Nephron progenitor cell (in vitro differentiated cells): ENCODE measurements around the gene FNDC11.

Experiments used
- DNase-seq: peaks from one replicate; pipeline ENCODE4 v3.0.0; 2021
- H3K27ac Mint-ChIP-seq: 2 replicates; pipeline ENCODE4 v1.8.0; 2021; ENCODE audit warnings: mild to moderate bottlenecking, moderate library complexity, mixed read lengths
- H3K27me3 Mint-ChIP-seq: 2 replicates; pipeline ENCODE4 v1.8.0; 2021; ENCODE audit warnings: mild to moderate bottlenecking, low read depth, mixed read lengths; ENCODE audit not compliant: poor library complexity
- H3K36me3 Mint-ChIP-seq: 2 replicates; pipeline ENCODE4 v1.8.0; 2021; ENCODE audit warnings: low read depth, mixed read lengths
- H3K4me1 Mint-ChIP-seq: 2 replicates; pipeline ENCODE4 v1.8.0; 2021; ENCODE audit warnings: mixed read lengths
- H3K4me3 Mint-ChIP-seq: 2 replicates; pipeline ENCODE4 v1.8.0; 2021; ENCODE audit warnings: mild to moderate bottlenecking, moderate library complexity, mixed read lengths
- H3K9me3 Mint-ChIP-seq: 2 replicates; pipeline ENCODE4 v1.8.0; 2021; ENCODE audit warnings: mild to moderate bottlenecking, moderate library complexity, mixed read lengths
- TF ChIP-seq, protein P1 (sequence below): fragments of 200-600 bp; sonication (generic); IDR thresholded peaks from 2 replicates; pipeline ENCODE4 v1.5.0; 2021; ENCODE audit warnings: antibody characterized with exemption

Gene FNDC11

DNA sequence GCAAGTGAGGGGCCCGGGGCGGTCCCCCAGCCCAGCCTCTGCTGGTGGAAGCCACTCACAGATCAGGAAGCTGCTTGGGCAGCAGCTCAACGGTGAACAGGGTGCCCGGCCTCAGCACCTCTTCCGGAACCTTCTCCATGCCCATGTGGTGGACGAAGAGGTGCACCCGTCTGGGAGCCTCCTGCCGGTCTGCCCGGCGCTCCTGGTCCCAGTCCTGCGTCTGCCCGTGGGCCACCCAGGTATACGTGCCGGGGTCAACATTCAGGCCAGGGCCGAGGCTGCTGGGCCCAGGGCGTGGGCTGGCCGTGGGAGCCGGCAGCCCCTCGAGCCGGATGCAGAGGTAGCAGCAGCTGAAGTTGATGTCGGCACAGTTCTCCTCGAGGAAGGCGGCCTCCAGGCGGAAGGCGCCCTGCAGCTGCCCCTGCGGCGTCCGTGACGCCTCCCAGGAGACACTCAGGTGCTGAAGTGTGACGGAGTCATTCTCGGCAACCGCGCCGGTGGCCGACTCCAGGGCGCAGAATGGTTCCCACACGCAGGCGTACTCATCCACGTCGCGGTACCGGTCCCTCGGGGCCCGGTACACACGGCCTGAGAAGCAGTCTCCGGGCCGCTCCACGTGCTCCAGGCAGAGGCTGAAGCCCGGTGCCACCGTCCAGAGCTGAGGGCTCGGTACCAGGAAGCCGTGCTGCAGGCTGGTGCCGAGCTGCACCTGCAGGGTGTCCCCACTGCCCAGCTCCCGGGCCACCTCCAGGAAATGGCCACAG is 8.7 kb downstream of the FNDC11 start:
- H3K36me3 Mint-ChIP-seq, result peaks cover 5% of the 10 kb centered on the region
- no peak for DNase-seq
- no peaks in the 10 kb centered on the region for H3K9me3 Mint-ChIP-seq
- no peak overlapping the region for H3K27ac Mint-ChIP-seq
- TF ChIP-seq, protein P1, sequence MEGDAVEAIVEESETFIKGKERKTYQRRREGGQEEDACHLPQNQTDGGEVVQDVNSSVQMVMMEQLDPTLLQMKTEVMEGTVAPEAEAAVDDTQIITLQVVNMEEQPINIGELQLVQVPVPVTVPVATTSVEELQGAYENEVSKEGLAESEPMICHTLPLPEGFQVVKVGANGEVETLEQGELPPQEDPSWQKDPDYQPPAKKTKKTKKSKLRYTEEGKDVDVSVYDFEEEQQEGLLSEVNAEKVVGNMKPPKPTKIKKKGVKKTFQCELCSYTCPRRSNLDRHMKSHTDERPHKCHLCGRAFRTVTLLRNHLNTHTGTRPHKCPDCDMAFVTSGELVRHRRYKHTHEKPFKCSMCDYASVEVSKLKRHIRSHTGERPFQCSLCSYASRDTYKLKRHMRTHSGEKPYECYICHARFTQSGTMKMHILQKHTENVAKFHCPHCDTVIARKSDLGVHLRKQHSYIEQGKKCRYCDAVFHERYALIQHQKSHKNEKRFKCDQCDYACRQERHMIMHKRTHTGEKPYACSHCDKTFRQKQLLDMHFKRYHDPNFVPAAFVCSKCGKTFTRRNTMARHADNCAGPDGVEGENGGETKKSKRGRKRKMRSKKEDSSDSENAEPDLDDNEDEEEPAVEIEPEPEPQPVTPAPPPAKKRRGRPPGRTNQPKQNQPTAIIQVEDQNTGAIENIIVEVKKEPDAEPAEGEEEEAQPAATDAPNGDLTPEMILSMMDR, result no peak
- no peak overlapping the region for H3K4me3 Mint-ChIP-seq
- H3K4me1 Mint-ChIP-seq, result no peaks in the 10 kb centered on the region
- H3K27me3 Mint-ChIP-seq, result peaks cover 3% of the 10 kb centered on the region

DNA sequence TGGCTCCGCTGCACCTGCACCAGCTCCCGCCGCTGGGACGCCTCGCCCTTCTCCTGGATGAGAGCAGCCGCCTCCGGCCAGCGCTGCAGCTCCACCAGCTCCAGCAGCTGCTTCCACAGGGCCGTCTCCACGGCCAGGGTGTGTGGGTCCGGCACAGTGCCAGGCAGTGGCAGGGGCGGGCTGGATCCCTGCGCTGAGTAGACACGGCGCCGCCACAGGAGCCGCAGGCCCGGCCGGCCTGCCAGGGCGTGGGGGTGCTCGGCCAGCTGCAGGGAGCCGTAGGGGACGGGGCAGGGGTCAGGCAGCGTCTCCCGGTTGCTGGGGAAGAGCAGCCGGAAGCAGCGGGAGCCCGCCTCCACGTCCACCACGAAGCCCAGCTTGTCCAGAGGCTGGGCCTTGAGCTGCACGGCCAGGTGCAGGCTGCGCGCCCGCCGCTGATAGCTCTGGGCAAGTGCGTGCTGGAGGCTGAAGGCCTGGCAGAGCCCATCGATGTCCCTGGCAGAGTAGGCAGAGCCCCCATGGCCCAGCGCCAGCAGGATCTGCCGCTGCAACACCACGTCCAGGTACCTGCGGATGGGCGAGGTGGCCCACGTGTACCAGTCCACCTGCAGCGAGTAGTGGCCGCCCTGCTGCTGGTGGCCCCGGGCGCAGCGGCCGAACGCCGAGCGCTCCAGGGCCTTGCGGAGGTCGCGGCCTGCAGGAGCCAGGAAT is 9.4 kb downstream of the FNDC11 start:
- H3K9me3 Mint-ChIP-seq, result no peaks in the 10 kb centered on the region

DNA sequence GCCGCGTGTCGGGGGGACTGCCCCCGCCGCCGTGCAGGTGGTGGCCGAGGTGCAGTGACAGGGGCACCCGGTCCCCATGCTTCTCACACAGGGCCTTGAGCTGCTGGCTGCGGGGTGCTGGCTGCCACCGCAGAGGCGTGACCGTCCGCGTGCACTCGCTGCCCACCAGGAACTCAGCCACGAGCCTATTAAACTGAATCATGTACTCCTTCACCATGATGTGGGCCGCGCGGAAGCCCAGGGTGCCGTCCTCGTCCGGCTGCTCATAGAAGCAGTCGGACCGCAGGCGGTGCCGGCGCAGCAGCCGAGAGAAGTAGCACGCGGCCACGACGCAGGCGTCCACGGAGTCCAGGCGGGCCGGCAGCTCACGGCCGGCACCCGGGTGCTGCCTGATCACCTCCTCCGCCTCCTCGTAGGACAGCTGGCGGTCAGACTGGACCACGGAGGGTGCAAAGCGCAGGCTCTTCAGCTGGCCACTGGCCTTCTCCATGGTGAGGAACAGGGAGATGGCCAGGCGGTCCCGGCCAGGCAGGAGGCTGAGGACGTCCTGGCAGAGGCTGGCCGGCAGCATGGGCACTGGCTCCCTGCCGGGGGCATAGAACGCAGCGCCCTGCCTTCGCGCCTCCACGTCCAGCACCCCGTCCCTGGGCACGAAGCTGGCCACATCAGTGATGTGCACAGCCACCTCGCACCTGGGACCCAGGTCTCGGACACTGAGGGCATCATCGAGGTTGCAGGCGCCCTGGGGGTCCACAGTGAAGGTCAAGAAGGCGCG is 10.3 kb downstream of the FNDC11 start:
- Mint-ChIP-seq H3K9me3 (no peaks in the 10 kb centered on the region), H3K4me1 (no peaks in the 10 kb centered on the region), H3K36me3 (peaks cover 5% of the 10 kb centered on the region), H3K4me3 (no peak overlapping the region), H3K27me3 (peaks cover 3% of the 10 kb centered on the region), H3K27ac (no peak overlapping the region)
- TF ChIP-seq, protein P1, result no peak
- no peak for DNase-seq

More for the DNA sequence above, 9.4 kb downstream of the FNDC11 start:
- no peak for DNase-seq
- Mint-ChIP-seq H3K4me1 (no peaks in the 10 kb centered on the region), H3K36me3 (peaks cover 5% of the 10 kb centered on the region), H3K27me3 (peaks cover 3% of the 10 kb centered on the region), H3K4me3 (no peak overlapping the region), H3K27ac (no peak overlapping the region)
- TF ChIP-seq, protein P1, result no peak

DNA sequence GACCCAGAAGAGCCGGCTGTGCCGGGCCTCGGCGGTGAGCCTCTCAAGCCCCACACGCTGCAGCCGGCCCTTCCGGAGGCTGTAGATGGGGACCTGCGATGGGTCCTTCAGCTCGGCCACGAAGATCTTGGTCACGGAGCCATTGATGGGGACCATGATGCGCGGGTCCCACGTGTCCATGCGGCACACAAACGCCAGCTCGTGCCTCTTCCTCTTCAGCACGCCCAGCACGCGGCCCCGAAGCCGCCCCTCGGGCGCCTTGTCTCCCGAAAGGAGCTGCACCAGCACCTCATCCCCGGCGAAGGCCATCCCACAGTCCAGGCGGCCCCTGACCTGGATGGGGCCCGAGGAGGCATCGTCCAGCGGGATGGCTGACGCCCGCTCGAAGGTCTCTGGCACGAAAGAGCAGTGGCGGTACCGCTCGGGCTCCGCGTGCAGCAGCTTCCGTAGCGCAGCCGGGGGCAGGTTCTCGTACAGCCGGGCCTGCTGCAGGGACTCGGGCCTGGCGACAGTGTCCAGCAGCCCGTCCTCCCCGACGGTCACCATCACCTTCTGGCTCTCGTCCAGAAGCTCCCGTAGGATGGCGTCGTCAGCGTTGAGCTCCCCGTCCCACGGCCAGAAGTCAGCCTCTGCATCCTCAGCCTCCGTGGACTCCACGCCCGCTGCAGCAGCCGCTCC is 11.2 kb downstream of the FNDC11 start:
- H3K27me3 Mint-ChIP-seq, result peaks cover 3% of the 10 kb centered on the region
- H3K4me1 Mint-ChIP-seq, result no peaks in the 10 kb centered on the region
- H3K27ac Mint-ChIP-seq, result no peak overlapping the region
- H3K36me3 Mint-ChIP-seq, result peaks cover 4% of the 10 kb centered on the region
- no peak overlapping the region for H3K4me3 Mint-ChIP-seq
- H3K9me3 Mint-ChIP-seq, result no peaks in the 10 kb centered on the region
- TF ChIP-seq, protein P1, result no peak
- DNase-seq, result no peak

GRCh38 chr20:63565699-63566335 is 11.9 kb downstream of the FNDC11 start:
- TF ChIP-seq, protein P1, result no peak
- Mint-ChIP-seq H3K4me3 (no peak overlapping the region), H3K27me3 (no peaks in the 10 kb centered on the region), H3K4me1 (no peaks in the 10 kb centered on the region), H3K27ac (no peak overlapping the region), H3K9me3 (no peaks in the 10 kb centered on the region), H3K36me3 (no peaks in the 10 kb centered on the region)
- DNase-seq, result no peak
